SK-N-SH treated with all-trans-retinoic acid at 6 μM for 48 hours (cell line): ENCODE measurements around the gene CLMN.
A peak's percentile ranks its signal among the peaks of the same experiment; 100 is the strongest.

Source experiments
- ATAC-seq: fragments of 200-7000 bp; cut with Tn5 transposase; 3 replicates; pipeline ENCODE4 v1.9.1; 2020; ENCODE audit warnings: mild to moderate bottlenecking, moderate library complexity
- ARNTL ChIP-seq: fragments of 450-650 bp; formaldehyde crosslinking; IDR thresholded peaks from 2 replicates; pipeline ENCODE4 v1.5.0; 2020; ENCODE audit warnings: low read depth, mild to moderate bottlenecking, moderate library complexity, borderline replicate concordance
- BACH2 ChIP-seq: fragments of 250-450 bp; sonication (Bioruptor Pico); IDR thresholded peaks from 2 replicates; pipeline ENCODE4 v1.9.0; 2021; ENCODE audit warnings: mild to moderate bottlenecking, borderline replicate concordance
- CSDC2 ChIP-seq: fragments of 250-450 bp; sonication (Bioruptor Pico); IDR thresholded peaks from 2 replicates; pipeline ENCODE4 v1.5.0; 2020; ENCODE audit warnings: mild to moderate bottlenecking, moderate library complexity
- ESRRG ChIP-seq: fragments of 250-450 bp; sonication (Bioruptor Pico); IDR thresholded peaks from 2 replicates; pipeline ENCODE4 v1.6.1; 2021; ENCODE audit warnings: mild to moderate bottlenecking
- GLIS3 ChIP-seq: fragments of 250-450 bp; sonication (Bioruptor Pico); IDR thresholded peaks from 2 replicates; pipeline ENCODE4 v1.5.0; 2020; ENCODE audit warnings: mild to moderate bottlenecking, moderate library complexity
- ISL1 ChIP-seq: fragments of 250-450 bp; sonication (Bioruptor Pico); IDR thresholded peaks from 2 replicates; pipeline ENCODE4 v2.1.2; 2022; ENCODE audit warnings: mild to moderate bottlenecking, moderate library complexity
- OSR1 ChIP-seq: fragments of 250-450 bp; sonication (Bioruptor Pico); IDR thresholded peaks from 2 replicates; pipeline ENCODE4 v1.8.0; 2022; ENCODE audit warnings: moderate library complexity, mild to moderate bottlenecking, inconsistent platforms
- PPARA ChIP-seq: fragments of 250-450 bp; sonication (Bioruptor Pico); IDR thresholded peaks from 2 replicates; pipeline ENCODE4 v1.5.0; 2020; ENCODE audit warnings: mild to moderate bottlenecking, borderline replicate concordance
- RARB ChIP-seq: fragments of 250-450 bp; sonication (Bioruptor Pico); IDR thresholded peaks from 2 replicates; pipeline ENCODE4 v1.8.0; 2021; ENCODE audit warnings: mild to moderate bottlenecking, moderate library complexity
- SNAI2 ChIP-seq: fragments of 250-450 bp; sonication (Bioruptor Pico); IDR thresholded peaks from 2 replicates; pipeline ENCODE4 v1.5.0; 2020; ENCODE audit warnings: mild to moderate bottlenecking, moderate library complexity
- TCF4 ChIP-seq: fragments of 250-450 bp; sonication (Bioruptor Pico); IDR thresholded peaks from 2 replicates; pipeline ENCODE4 v1.8.0; 2021; ENCODE audit warnings: mild to moderate bottlenecking, moderate library complexity, borderline replicate concordance
- TOX ChIP-seq: fragments of 250-450 bp; sonication (Bioruptor Pico); IDR thresholded peaks from 2 replicates; pipeline ENCODE4 v1.8.0; 2021; ENCODE audit warnings: mild to moderate bottlenecking, moderate library complexity, borderline replicate concordance
- ZC3H10 ChIP-seq: fragments of 250-450 bp; sonication (Bioruptor Pico); IDR thresholded peaks from 2 replicates; pipeline ENCODE4 v1.5.1; 2021; ENCODE audit warnings: mild to moderate bottlenecking, moderate library complexity
- ZFP30 ChIP-seq: fragments of 450-650 bp; formaldehyde crosslinking; IDR thresholded peaks from 2 replicates; pipeline ENCODE4 v1.5.0; 2022; ENCODE audit warnings: mild to moderate bottlenecking, moderate library complexity
- ZNF565 ChIP-seq: fragments of 450-650 bp; formaldehyde crosslinking; conservative IDR thresholded peaks from 2 replicates; pipeline ENCODE4 v1.5.0; 2020; ENCODE audit warnings: low read depth, mild to moderate bottlenecking, moderate library complexity
- ZNF70 ChIP-seq: fragments of 450-650 bp; formaldehyde crosslinking; IDR thresholded peaks from 2 replicates; pipeline ENCODE4 v1.5.0; 2020; ENCODE audit warnings: mild to moderate bottlenecking, moderate library complexity
- ZNF8 ChIP-seq: fragments of 450-650 bp; formaldehyde crosslinking; IDR thresholded peaks from 2 replicates; pipeline ENCODE4 v1.5.0; 2020; ENCODE audit warnings: mild to moderate bottlenecking, moderate library complexity
- TF ChIP-seq, protein P1 (sequence below): fragments of 250-450 bp; sonication (Bioruptor Pico); IDR thresholded peaks from 2 replicates; pipeline ENCODE4 v1.5.1; 2021; ENCODE audit warnings: mild to moderate bottlenecking, moderate library complexity
- TF ChIP-seq, protein P2 (sequence below): fragments of 250-450 bp; sonication (Bioruptor Pico); IDR thresholded peaks from 2 replicates; pipeline ENCODE4 v1.8.0; 2020; ENCODE audit warnings: mild to moderate bottlenecking, moderate library complexity, borderline replicate concordance
- TF ChIP-seq, protein P3 (sequence below): fragments of 250-450 bp; sonication (Bioruptor Pico); IDR thresholded peaks from 2 replicates; pipeline ENCODE4 v1.8.0; 2021; ENCODE audit warnings: low read depth, mild to moderate bottlenecking, moderate library complexity, borderline replicate concordance
- TF ChIP-seq, protein P4 (sequence below): fragments of 250-450 bp; sonication (Bioruptor Pico); IDR thresholded peaks from 2 replicates; pipeline ENCODE4 v1.5.1; 2020; ENCODE audit warnings: low read depth, mild to moderate bottlenecking, moderate library complexity
- TF ChIP-seq, protein P5 (sequence below): fragments of 250-450 bp; sonication (Bioruptor Pico); IDR thresholded peaks from 2 replicates; pipeline ENCODE4 v1.5.0; 2020; ENCODE audit warnings: mild to moderate bottlenecking, moderate library complexity

Gene CLMN

DNA sequence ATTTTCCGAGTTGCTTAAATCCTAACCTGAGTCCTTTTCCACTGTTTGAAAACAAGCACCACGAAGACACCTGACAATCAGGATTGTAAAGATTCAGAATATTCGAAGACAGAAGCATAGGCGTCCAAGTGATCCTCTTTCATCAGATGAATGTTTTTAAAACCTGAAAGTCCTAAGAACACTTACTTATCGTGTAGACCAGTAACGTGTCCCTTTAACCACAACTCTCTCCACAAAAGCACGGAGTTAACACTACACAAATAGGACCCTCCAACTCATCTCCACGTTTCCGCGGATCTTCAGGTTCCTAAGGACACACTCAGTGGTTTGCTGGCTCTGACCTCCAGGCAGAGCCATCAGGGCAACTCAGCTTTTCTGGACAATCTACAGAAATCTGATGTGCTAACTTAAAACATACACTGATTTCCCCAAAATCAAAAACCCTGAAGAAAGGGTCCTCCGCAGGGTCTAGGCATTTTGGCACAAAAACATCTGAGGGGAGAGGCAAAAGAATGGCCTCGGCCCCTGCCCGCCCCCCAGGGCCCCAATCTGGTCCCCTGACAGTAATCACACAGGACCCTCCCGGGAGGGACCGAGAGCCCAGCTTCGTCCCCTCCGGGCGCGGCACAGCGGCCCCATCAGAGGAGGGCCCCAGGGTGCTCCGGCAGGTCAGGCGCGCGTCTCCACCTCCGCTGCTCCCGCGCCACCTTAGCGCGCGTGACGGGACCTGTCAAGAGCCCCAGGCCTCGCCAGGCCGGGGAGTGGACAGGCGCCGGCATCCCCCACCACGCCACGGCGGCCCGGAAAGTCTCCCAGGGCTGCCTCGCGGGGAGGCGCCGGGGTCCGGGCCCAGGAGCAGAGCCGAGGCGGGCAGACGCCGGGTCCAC, 163.3 kb downstream of the CLMN start:
- peak; percentile 45 for ATAC-seq
- no peak for TF ChIP-seq ISL1 (CRISPR knock-in tag)
- TF ChIP-seq ZNF70 (CRISPR knock-in tag): no peak
- no peak for TF ChIP-seq ZC3H10 (CRISPR knock-in tag)
- TF ChIP-seq ZNF565 (CRISPR knock-in tag): no peak
- TF ChIP-seq TCF4 (CRISPR knock-in tag): no peak
- TF ChIP-seq, protein P1, sequence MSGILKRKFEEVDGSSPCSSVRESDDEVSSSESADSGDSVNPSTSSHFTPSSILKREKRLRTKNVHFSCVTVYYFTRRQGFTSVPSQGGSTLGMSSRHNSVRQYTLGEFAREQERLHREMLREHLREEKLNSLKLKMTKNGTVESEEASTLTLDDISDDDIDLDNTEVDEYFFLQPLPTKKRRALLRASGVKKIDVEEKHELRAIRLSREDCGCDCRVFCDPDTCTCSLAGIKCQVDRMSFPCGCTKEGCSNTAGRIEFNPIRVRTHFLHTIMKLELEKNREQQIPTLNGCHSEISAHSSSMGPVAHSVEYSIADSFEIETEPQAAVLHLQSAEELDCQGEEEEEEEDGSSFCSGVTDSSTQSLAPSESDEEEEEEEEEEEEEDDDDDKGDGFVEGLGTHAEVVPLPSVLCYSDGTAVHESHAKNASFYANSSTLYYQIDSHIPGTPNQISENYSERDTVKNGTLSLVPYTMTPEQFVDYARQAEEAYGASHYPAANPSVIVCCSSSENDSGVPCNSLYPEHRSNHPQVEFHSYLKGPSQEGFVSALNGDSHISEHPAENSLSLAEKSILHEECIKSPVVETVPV (CRISPR knock-in tag): no peak
- TF ChIP-seq ARNTL (CRISPR knock-in tag): no peak
- TF ChIP-seq SNAI2: no peak
- no peak for TF ChIP-seq TOX
- TF ChIP-seq, protein P2, sequence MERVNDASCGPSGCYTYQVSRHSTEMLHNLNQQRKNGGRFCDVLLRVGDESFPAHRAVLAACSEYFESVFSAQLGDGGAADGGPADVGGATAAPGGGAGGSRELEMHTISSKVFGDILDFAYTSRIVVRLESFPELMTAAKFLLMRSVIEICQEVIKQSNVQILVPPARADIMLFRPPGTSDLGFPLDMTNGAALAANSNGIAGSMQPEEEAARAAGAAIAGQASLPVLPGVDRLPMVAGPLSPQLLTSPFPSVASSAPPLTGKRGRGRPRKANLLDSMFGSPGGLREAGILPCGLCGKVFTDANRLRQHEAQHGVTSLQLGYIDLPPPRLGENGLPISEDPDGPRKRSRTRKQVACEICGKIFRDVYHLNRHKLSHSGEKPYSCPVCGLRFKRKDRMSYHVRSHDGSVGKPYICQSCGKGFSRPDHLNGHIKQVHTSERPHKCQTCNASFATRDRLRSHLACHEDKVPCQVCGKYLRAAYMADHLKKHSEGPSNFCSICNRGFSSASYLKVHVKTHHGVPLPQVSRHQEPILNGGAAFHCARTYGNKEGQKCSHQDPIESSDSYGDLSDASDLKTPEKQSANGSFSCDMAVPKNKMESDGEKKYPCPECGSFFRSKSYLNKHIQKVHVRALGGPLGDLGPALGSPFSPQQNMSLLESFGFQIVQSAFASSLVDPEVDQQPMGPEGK (CRISPR knock-in tag): no peak
- TF ChIP-seq, protein P3, sequence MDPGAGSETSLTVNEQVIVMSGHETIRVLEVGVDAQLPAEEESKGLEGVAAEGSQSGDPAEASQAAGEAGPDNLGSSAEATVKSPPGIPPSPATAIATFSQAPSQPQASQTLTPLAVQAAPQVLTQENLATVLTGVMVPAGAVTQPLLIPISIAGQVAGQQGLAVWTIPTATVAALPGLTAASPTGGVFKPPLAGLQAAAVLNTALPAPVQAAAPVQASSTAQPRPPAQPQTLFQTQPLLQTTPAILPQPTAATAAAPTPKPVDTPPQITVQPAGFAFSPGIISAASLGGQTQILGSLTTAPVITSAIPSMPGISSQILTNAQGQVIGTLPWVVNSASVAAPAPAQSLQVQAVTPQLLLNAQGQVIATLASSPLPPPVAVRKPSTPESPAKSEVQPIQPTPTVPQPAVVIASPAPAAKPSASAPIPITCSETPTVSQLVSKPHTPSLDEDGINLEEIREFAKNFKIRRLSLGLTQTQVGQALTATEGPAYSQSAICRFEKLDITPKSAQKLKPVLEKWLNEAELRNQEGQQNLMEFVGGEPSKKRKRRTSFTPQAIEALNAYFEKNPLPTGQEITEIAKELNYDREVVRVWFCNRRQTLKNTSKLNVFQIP (CRISPR knock-in tag): no peak
- no peak for TF ChIP-seq ZNF8 (CRISPR knock-in tag)
- no peak for TF ChIP-seq ESRRG (CRISPR knock-in tag)
- TF ChIP-seq, protein P4, sequence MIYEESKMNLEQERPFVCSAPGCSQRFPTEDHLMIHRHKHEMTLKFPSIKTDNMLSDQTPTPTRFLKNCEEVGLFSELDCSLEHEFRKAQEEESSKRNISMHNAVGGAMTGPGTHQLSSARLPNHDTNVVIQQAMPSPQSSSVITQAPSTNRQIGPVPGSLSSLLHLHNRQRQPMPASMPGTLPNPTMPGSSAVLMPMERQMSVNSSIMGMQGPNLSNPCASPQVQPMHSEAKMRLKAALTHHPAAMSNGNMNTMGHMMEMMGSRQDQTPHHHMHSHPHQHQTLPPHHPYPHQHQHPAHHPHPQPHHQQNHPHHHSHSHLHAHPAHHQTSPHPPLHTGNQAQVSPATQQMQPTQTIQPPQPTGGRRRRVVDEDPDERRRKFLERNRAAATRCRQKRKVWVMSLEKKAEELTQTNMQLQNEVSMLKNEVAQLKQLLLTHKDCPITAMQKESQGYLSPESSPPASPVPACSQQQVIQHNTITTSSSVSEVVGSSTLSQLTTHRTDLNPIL (CRISPR knock-in tag): no peak
- TF ChIP-seq BACH2 (CRISPR knock-in tag): no peak
- no peak for TF ChIP-seq CSDC2 (CRISPR knock-in tag)
- no peak for TF ChIP-seq OSR1 (CRISPR knock-in tag)
- TF ChIP-seq RARB (CRISPR knock-in tag): no peak
- TF ChIP-seq ZFP30: no peak
- no peak for TF ChIP-seq GLIS3 (CRISPR knock-in tag)
- TF ChIP-seq, all 23 proteins: peak for 0

DNA sequence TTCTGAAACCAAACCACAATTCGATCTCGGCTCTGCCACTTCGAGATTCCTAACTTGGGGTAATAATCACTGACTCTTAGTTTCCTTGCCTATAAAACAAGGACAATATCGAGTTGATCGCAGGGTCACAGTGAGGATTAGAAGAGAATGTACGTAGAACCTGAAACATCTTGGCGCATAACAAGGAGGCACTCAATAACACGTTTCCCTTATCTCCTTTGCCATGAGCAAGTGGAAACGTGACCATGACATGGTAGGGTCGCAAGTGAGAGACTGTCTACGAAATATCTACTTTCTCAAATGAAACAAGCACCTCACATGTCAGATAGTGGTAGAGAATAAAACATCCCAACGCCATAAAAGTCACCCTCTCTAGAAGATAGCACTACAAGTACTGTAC, 164.7 kb downstream of the CLMN start:
- ATAC-seq: no peak
- TF ChIP-seq GLIS3 (CRISPR knock-in tag) (no peak), ZFP30 (no peak), ESRRG (CRISPR knock-in tag) (no peak), TCF4 (CRISPR knock-in tag) (no peak), ZC3H10 (CRISPR knock-in tag) (no peak), SNAI2 (no peak), ISL1 (CRISPR knock-in tag) (no peak), RARB (CRISPR knock-in tag) (no peak), OSR1 (CRISPR knock-in tag) (no peak), ARNTL (CRISPR knock-in tag) (no peak), PPARA (no peak), ZNF8 (CRISPR knock-in tag) (no peak)
- TF ChIP-seq, protein P5, sequence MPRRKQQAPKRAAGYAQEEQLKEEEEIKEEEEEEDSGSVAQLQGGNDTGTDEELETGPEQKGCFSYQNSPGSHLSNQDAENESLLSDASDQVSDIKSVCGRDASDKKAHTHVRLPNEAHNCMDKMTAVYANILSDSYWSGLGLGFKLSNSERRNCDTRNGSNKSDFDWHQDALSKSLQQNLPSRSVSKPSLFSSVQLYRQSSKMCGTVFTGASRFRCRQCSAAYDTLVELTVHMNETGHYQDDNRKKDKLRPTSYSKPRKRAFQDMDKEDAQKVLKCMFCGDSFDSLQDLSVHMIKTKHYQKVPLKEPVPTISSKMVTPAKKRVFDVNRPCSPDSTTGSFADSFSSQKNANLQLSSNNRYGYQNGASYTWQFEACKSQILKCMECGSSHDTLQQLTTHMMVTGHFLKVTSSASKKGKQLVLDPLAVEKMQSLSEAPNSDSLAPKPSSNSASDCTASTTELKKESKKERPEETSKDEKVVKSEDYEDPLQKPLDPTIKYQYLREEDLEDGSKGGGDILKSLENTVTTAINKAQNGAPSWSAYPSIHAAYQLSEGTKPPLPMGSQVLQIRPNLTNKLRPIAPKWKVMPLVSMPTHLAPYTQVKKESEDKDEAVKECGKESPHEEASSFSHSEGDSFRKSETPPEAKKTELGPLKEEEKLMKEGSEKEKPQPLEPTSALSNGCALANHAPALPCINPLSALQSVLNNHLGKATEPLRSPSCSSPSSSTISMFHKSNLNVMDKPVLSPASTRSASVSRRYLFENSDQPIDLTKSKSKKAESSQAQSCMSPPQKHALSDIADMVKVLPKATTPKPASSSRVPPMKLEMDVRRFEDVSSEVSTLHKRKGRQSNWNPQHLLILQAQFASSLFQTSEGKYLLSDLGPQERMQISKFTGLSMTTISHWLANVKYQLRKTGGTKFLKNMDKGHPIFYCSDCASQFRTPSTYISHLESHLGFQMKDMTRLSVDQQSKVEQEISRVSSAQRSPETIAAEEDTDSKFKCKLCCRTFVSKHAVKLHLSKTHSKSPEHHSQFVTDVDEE (CRISPR knock-in tag): no peak
- TF ChIP-seq, protein P1 (CRISPR knock-in tag): no peak
- TF ChIP-seq, protein P2 (CRISPR knock-in tag): no peak
- TF ChIP-seq, protein P3 (CRISPR knock-in tag): no peak
